Measurements from ENCODE around the gene C3. TPM values are rescaled to one million over a fixed set of nuclear protein-coding genes. Genes with fewer than 3 reads are reported as not detected.

C3 gene
- total and polyA plus RNA-seq, 7 donors, result 9.0 to 1,284 (median 317) TPM

- no peak for TF ChIP-seq POLR2AphosphoS5 (IDR thresholded peaks at IDR 0.05)
- TF ChIP-seq EP300 (IDR thresholded peaks at IDR 0.05), result no peak
- no peak for TF ChIP-seq CTCF (IDR thresholded peaks at IDR 0.05)
- no peak for TF ChIP-seq POLR2A (IDR thresholded peaks at IDR 0.05)
- 96 to 97% methylated on average over 17 of the region's 17 CpGs for WGBS, 2 donors
- no peaks in the 10 kb centered on the region for H3K4me1 ChIP-seq
- H3K9me3 ChIP-seq, result no peaks in the 10 kb centered on the region
- peaks cover 0 to 17% (median 6%) of the 10 kb centered on the region in 3 donors for H3K27me3 ChIP-seq
- H3K36me3 ChIP-seq, result no peaks in the 10 kb centered on the region
- no peak for DNase-seq
- H3K4me3 ChIP-seq, result no peak overlapping the region
- H3K27ac ChIP-seq, result no peak overlapping the region
- intact Hi-C loops (cut with DNase I), result no loop called here
These were observed 40.2 kb upstream of the C3 start for GRCh38 chr19:6760606-6761005.

GRCh38 chr19:6754653-6755463 lies 34.4 kb upstream of the C3 start:
- no peak for DNase-seq
- Histone ChIP-seq H3K9me3 (no peaks in the 10 kb centered on the region), H3K27me3 (no peaks in the 10 kb centered on the region), H3K4me3 (no peak overlapping the region), H3K4me1 (peaks cover 0 to 16% (median 14%) of the 10 kb centered on the region in 4 donors), H3K36me3 (peaks cover 8 to 27% (median 22%) of the 10 kb centered on the region in 4 donors), H3K27ac (no peak overlapping the region)
- intact Hi-C loops (cut with DNase I), result loop anchor here (5.0 kb wide), 1 partner anchor 107 kb away; no protein-coding TSS in a partner anchor
- TF ChIP-seq POLR2A (IDR thresholded peaks at IDR 0.05) (no peak), POLR2AphosphoS5 (IDR thresholded peaks at IDR 0.05) (no peak), EP300 (IDR thresholded peaks at IDR 0.05) (no peak), CTCF (IDR thresholded peaks at IDR 0.05) (no peak)
- WGBS, 2 donors, result 89 to 92% methylated on average over 23 of the region's 23 CpGs

GRCh38 chr19:6754136-6754535 lies 33.7 kb upstream of the C3 start:
- WGBS, 2 donors, result 96 to 97% methylated on average over 22 of the region's 22 CpGs
- Histone ChIP-seq H3K4me1 (peaks cover 0 to 16% (median 14%) of the 10 kb centered on the region in 4 donors), H3K27ac (peak overlapping the region in 1 of 4 donors; percentile 67), H3K36me3 (peaks cover 10 to 34% (median 29%) of the 10 kb centered on the region in 4 donors), H3K27me3 (no peaks in the 10 kb centered on the region), H3K9me3 (no peaks in the 10 kb centered on the region), H3K4me3 (peak overlapping the region in 1 of 4 donors; percentile 42)
- intact Hi-C loops (cut with DNase I), result loop anchor here (5.0 kb wide), 1 partner anchor 108 kb away; no protein-coding TSS in a partner anchor
- TF ChIP-seq EP300 (IDR thresholded peaks at IDR 0.05) (no peak), POLR2A (IDR thresholded peaks at IDR 0.05) (no peak), POLR2AphosphoS5 (IDR thresholded peaks at IDR 0.05) (no peak), CTCF (IDR thresholded peaks at IDR 0.05) (no peak)
- DNase-seq, result no peak

GRCh38 chr19:6753178-6754031 lies 33.0 kb upstream of the C3 start:
- DNase-seq, result peak; percentile 92
- TF ChIP-seq POLR2A (IDR thresholded peaks at IDR 0.05), result peak in 1 of 2 donors; percentile 21
- TF ChIP-seq EP300 (IDR thresholded peaks at IDR 0.05), result no peak
- TF ChIP-seq POLR2AphosphoS5 (IDR thresholded peaks at IDR 0.05), result peak in 3 of 4 donors; percentile 19 to 40 (median 22)
- peak; percentile 18 to 48 (median 34) for TF ChIP-seq CTCF (IDR thresholded peaks at IDR 0.05)
- intact Hi-C loops (cut with DNase I), result loop anchor here (5.0 kb wide), 1 partner anchor 109 kb away; no protein-coding TSS in a partner anchor
- Histone ChIP-seq H3K4me1 (peaks cover 0 to 16% (median 14%) of the 10 kb centered on the region in 4 donors), H3K27ac (peak overlapping the region; percentile 67 to 77 (median 71)), H3K4me3 (peak overlapping the region; percentile 9 to 49 (median 40)), H3K9me3 (no peaks in the 10 kb centered on the region), H3K36me3 (peaks cover 10 to 41% (median 35%) of the 10 kb centered on the region in 4 donors), H3K27me3 (no peaks in the 10 kb centered on the region)
- 2 to 8% methylated on average over 50 of the region's 50 CpGs for WGBS, 2 donors
